GM12875 (cell line): Measurements from ENCODE around the gene SLC6A20.

ENCODE experiments used
- H3K4me3 ChIP-seq: one replicate; pipeline ENCODE4 v1.5.1; 2011; ENCODE audit warnings: low read depth, low read length, control low read depth
- CTCF ChIP-seq: IDR thresholded peaks from 2 replicates; pipeline ENCODE4 v1.5.1; 2011; ENCODE audit warnings: low read depth, mild to moderate bottlenecking, control low read depth, inconsistent platforms, low read length, moderate library complexity, borderline replicate concordance; ENCODE audit not compliant: insufficient read depth

The SLC6A20 gene

GRCh38 chr3:45793482-45794176, 2.7 kb downstream of the SLC6A20 start:
- H3K4me3 ChIP-seq = no peak overlapping the region

GRCh38 chr3:45792516-45793172, 3.7 kb downstream of the SLC6A20 start:
- TF ChIP-seq CTCF = no peak
- no peak overlapping the region for H3K4me3 ChIP-seq

More at GRCh38 chr3:45793482-45794176, 2.7 kb downstream of the SLC6A20 start:
- no peak for TF ChIP-seq CTCF

- H3K4me3 ChIP-seq = no peak overlapping the region
- no peak for TF ChIP-seq CTCF
Observed at GRCh38 chr3:45792036-45792435, 4.3 kb downstream of the SLC6A20 start.

- no peak overlapping the region for H3K4me3 ChIP-seq
- TF ChIP-seq CTCF = no peak
Observed at GRCh38 chr3:45790596-45790995, 5.7 kb downstream of the SLC6A20 start.

GRCh38 chr3:45789235-45789812, 7.0 kb downstream of the SLC6A20 start:
- H3K4me3 ChIP-seq = no peak overlapping the region
- TF ChIP-seq CTCF = no peak

GRCh38 chr3:45787551-45787950, 8.8 kb downstream of the SLC6A20 start:
- no peak overlapping the region for H3K4me3 ChIP-seq
- no peak for TF ChIP-seq CTCF
